HG03575 (cell line): Measurements from ENCODE around the gene MTTP.

Experiments used
- ATAC-seq: cut with Tn5 transposase; IDR thresholded peaks from one replicate; pipeline ENCODE4 v1.9.1; 2021; ENCODE audit not compliant: unreplicated experiment, insufficient number of reproducible peaks, low FRiP score; ENCODE audit errors: extremely low read depth

The MTTP gene

GRCh38 chr4:99655308-99656081 is 80.9 kb downstream of the MTTP start:
- no peak for ATAC-seq

GRCh38 chr4:99657798-99658197 is 83.2 kb downstream of the MTTP start, which contains the start of gene C4orf54:
TSS of gene C4orf54 (minus strand) at chr4:99657828. CDS start at chr4:99654648, 3,180 bp downstream.
- no peak for ATAC-seq

- no peak for ATAC-seq
These were observed 84.0 kb downstream of the MTTP start for GRCh38 chr4:99658666-99659065.

GRCh38 chr4:99661907-99662306 is 87.3 kb downstream of the MTTP start:
- no peak for ATAC-seq

- ATAC-seq = no peak
These were observed 90.1 kb downstream of the MTTP start for GRCh38 chr4:99664716-99665115.

- no peak for ATAC-seq
These were observed 91.4 kb downstream of the MTTP start for GRCh38 chr4:99665983-99666382.

GRCh38 chr4:99668472-99668871 is 93.8 kb downstream of the MTTP start:
- ATAC-seq = no peak

- ATAC-seq = no peak
These were observed 94.5 kb downstream of the MTTP start for GRCh38 chr4:99669084-99669483.

GRCh38 chr4:99670409-99671073 is 95.9 kb downstream of the MTTP start:
- ATAC-seq = no peak
